H9 (cell line): ENCODE data around the gene RGS13. TPM values are rescaled to one million over a fixed set of nuclear protein-coding genes. Genes with fewer than 3 reads are reported as not detected.

Experiments
- DNase-seq: peaks from one replicate; pipeline ENCODE4 v3.0.0-alpha.2; 2017
- H2AFZ ChIP-seq: one replicate; pipeline ENCODE4 v1.6.1; 2013; ENCODE audit warnings: mild to moderate bottlenecking, low read length, control low read depth, moderate library complexity
- H2AK5ac ChIP-seq: 2 replicates; pipeline ENCODE4 v1.6.1; 2013; ENCODE audit warnings: low read length, control low read depth, mixed read lengths; ENCODE audit not compliant: insufficient read length
- H2BK120ac ChIP-seq: one replicate; pipeline ENCODE4 v1.6.1; 2013; ENCODE audit warnings: low read depth, mild to moderate bottlenecking, low read length, control low read depth, inconsistent platforms; ENCODE audit not compliant: poor library complexity, severe bottlenecking
- H2BK12ac ChIP-seq: 2 replicates; pipeline ENCODE4 v1.6.1; 2013; ENCODE audit warnings: low read length, control low read depth, mixed read lengths, low read depth; ENCODE audit not compliant: insufficient read length
- H2BK15ac ChIP-seq: 2 replicates; pipeline ENCODE4 v1.6.1; 2013; ENCODE audit warnings: low read depth, low read length, control low read depth
- H2BK20ac ChIP-seq: one replicate; pipeline ENCODE4 v1.6.1; 2013; ENCODE audit warnings: low read depth, mild to moderate bottlenecking, low read length, control low read depth, inconsistent platforms; ENCODE audit not compliant: poor library complexity, severe bottlenecking
- H2BK5ac ChIP-seq: 2 replicates; pipeline ENCODE4 v1.6.1; 2013; ENCODE audit warnings: low read length, control low read depth, mixed read lengths; ENCODE audit not compliant: insufficient read length
- H3K14ac ChIP-seq: 2 replicates; pipeline ENCODE4 v1.6.1; 2013; ENCODE audit warnings: low read length, control low read depth; ENCODE audit not compliant: insufficient read depth
- H3K18ac ChIP-seq: 2 replicates; pipeline ENCODE4 v1.6.1; 2013; ENCODE audit warnings: low read depth, mild to moderate bottlenecking, mixed read lengths, low read length, control low read depth; ENCODE audit not compliant: insufficient read length
- H3K23ac ChIP-seq: 2 replicates; pipeline ENCODE4 v1.6.1; 2013; ENCODE audit warnings: low read length, control low read depth, mixed read lengths, low read depth; ENCODE audit not compliant: insufficient read length
- H3K23me2 ChIP-seq: 2 replicates; pipeline ENCODE4 v1.6.1; 2013; ENCODE audit warnings: low read depth, mild to moderate bottlenecking, mixed read lengths, low read length, control low read depth; ENCODE audit not compliant: insufficient read length, poor library complexity, severe bottlenecking
- H3K27ac ChIP-seq: 2 replicates; pipeline ENCODE4 v1.5.1; 2013; ENCODE audit warnings: low read length, control low read depth, mixed read lengths, low read depth; ENCODE audit not compliant: insufficient read length
- H3K27me3 ChIP-seq: 2 replicates; pipeline ENCODE4 v1.6.1; 2013; ENCODE audit warnings: low read length, control low read depth, inconsistent platforms; ENCODE audit not compliant: insufficient read depth
- H3K4ac ChIP-seq: 2 replicates; pipeline ENCODE4 v1.6.1; 2013; ENCODE audit warnings: low read depth, mild to moderate bottlenecking, control low read depth, inconsistent platforms, low read length, moderate library complexity
- H3K4me1 ChIP-seq: 2 replicates; pipeline ENCODE4 v1.6.1; 2013; ENCODE audit warnings: low read length, control low read depth, inconsistent platforms; ENCODE audit not compliant: insufficient read depth
- H3K4me2 ChIP-seq: 2 replicates; pipeline ENCODE4 v1.6.1; 2013; ENCODE audit warnings: low read length, control low read depth, mixed read lengths; ENCODE audit not compliant: insufficient read length, insufficient read depth
- H3K56ac ChIP-seq: 2 replicates; pipeline ENCODE4 v1.6.1; 2013; ENCODE audit warnings: low read depth, mild to moderate bottlenecking, mixed read lengths, low read length, control low read depth; ENCODE audit not compliant: insufficient read length
- H3K79me1 ChIP-seq: 2 replicates; pipeline ENCODE4 v1.6.1; 2013; ENCODE audit warnings: low read depth, mild to moderate bottlenecking, moderate library complexity, low read length, control low read depth, inconsistent platforms; ENCODE audit not compliant: insufficient read depth, poor library complexity, severe bottlenecking
- H3K79me2 ChIP-seq: 2 replicates; pipeline ENCODE4 v1.6.1; 2013; ENCODE audit warnings: low read length, control low read depth, inconsistent platforms; ENCODE audit not compliant: insufficient read depth
- H3K9ac ChIP-seq: 2 replicates; pipeline ENCODE4 v1.6.1; 2013; ENCODE audit warnings: low read length, control low read depth, mixed read lengths; ENCODE audit not compliant: insufficient read length; ENCODE audit errors: extremely low read depth
- H3K9me3 ChIP-seq: one replicate; pipeline ENCODE4 v1.6.1; 2013; ENCODE audit warnings: low read depth, low read length, inconsistent platforms; ENCODE audit not compliant: control insufficient read depth
- H3T11ph ChIP-seq: one replicate; pipeline ENCODE4 v1.6.1; 2013; ENCODE audit warnings: mild to moderate bottlenecking, low read length, control low read depth, inconsistent platforms
- H4K20me1 ChIP-seq: one replicate; pipeline ENCODE4 v1.6.1; 2013; ENCODE audit not compliant: control insufficient read depth, insufficient read length, insufficient read depth
- H4K5ac ChIP-seq: 2 replicates; pipeline ENCODE4 v1.6.1; 2013; ENCODE audit warnings: low read depth, mild to moderate bottlenecking, mixed read lengths, low read length, control low read depth; ENCODE audit not compliant: insufficient read length
- H4K8ac ChIP-seq: replicated peaks from 2 replicates; pipeline ENCODE4 v1.6.1; 2013; ENCODE audit warnings: low read length, control low read depth, mixed read lengths, low read depth; ENCODE audit not compliant: insufficient read length
- H4K91ac ChIP-seq: 2 replicates; pipeline ENCODE4 v1.6.1; 2013; ENCODE audit warnings: low read depth, mild to moderate bottlenecking, moderate library complexity, mixed read lengths, low read length, control low read depth; ENCODE audit not compliant: insufficient read length
- H3K27ac Mint-ChIP-seq, 3 experiments: 2 replicates in 2 of 3; 3 replicates in 1 of 3; pipeline ENCODE4 v1.8.0; 2020 to 2021; ENCODE audit warnings: mixed read lengths in 3 of 3, mild to moderate bottlenecking in 1 of 3, moderate library complexity in 1 of 3
- H3K27me3 Mint-ChIP-seq: 2 replicates; pipeline ENCODE4 v1.8.0; 2021; ENCODE audit warnings: low read depth, mild to moderate bottlenecking, moderate library complexity, mixed read lengths
- H3K36me3 Mint-ChIP-seq, 3 experiments: 2 replicates in 2 of 3; 3 replicates in 1 of 3; pipeline ENCODE4 v1.8.0; 2020 to 2021; ENCODE audit warnings: low read depth in 3 of 3, mixed read lengths in 3 of 3; ENCODE audit not compliant: insufficient read depth in 1 of 3
- H3K4me1 Mint-ChIP-seq, 2 experiments: 2 replicates each; pipeline ENCODE4 v1.8.0; 2020; ENCODE audit warnings: mixed read lengths in 2 of 2
- H3K4me3 Mint-ChIP-seq, 2 experiments: 2 replicates in 1 of 2; 3 replicates in 1 of 2; pipeline ENCODE4 v1.8.0; 2020 to 2021; ENCODE audit warnings: mild to moderate bottlenecking in 2 of 2, mixed read lengths in 2 of 2, moderate library complexity in 1 of 2
- H3K9me3 Mint-ChIP-seq, 2 experiments: 2 replicates in 1 of 2; 3 replicates in 1 of 2; pipeline ENCODE4 v1.8.0; 2020; ENCODE audit warnings: mild to moderate bottlenecking in 2 of 2, mixed read lengths in 2 of 2, moderate library complexity in 1 of 2
- WGBS: extraction: QIAGEN DNeasy Blood & Tissue Kit; methylation state at CpG from one replicate; pipeline ENCODE4 v1.1.7; 2013; ENCODE audit warnings: missing lambda C conversion rate, low lambda C conversion rate, mixed read lengths; ENCODE audit not compliant: insufficient read length; ENCODE audit errors: extremely low coverage; 5-methylcytosine and 5-hydroxymethylcytosine counted together
- total RNA-seq: library from RNA; stranded (reverse); gene quantifications from 2 replicates; pipeline ENCODE4 v1.2.1, GENCODE V29; 2021
- TF ChIP-seq, protein P1 (sequence below): fragments of 200-600 bp; sonication (generic); conservative IDR thresholded peaks from 3 replicates; pipeline ENCODE4 v1.8.0; 2021; ENCODE audit warnings: antibody characterized with exemption, mild to moderate bottlenecking

RGS13 gene
- total RNA-seq, 1 experiment from 2014 or later = not detected

DNA sequence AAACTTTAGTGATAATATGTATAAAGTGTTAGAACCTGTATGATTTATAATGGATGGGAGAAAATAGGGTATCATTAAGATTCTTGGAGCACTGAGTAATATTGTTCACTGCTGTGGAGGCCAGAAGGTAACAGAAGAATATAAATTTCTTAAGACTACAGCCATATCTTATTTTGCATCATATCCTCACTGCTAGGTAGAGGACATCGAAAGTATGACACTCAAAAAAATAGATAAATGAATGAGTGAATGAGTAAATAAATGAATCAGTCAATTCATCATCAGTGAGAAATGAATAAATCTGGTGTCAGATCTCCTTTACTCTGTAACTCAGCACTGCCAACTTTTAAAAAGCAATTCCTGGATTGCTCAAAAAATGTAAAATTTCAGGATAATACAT, 33.2 kb downstream of the RGS13 start:
- no peak overlapping the region for H2BK120ac ChIP-seq
- no peaks in the 10 kb centered on the region for H3K27me3 Mint-ChIP-seq
- no peak overlapping the region for H3K9ac ChIP-seq
- H4K20me1 ChIP-seq = no peaks in the 10 kb centered on the region
- H3K23ac ChIP-seq = no peak overlapping the region
- no peak overlapping the region for H2AFZ ChIP-seq
- H3K27ac Mint-ChIP-seq = no peak overlapping the region
- H2BK5ac ChIP-seq = no peak overlapping the region
- no peak overlapping the region for H2BK15ac ChIP-seq
- no peak overlapping the region for H4K91ac ChIP-seq
- WGBS = no CpG with 5 or more reads among the region's 1 CpG
- H3K4me1 ChIP-seq = no peaks in the 10 kb centered on the region
- no peak overlapping the region for H2BK12ac ChIP-seq
- no peak overlapping the region for H2BK20ac ChIP-seq
- no peak overlapping the region for H3K14ac ChIP-seq
- H3K36me3 Mint-ChIP-seq = no peaks in the 10 kb centered on the region
- no peaks in the 10 kb centered on the region; a peak in 2 of 5 replicates for H3K9me3 Mint-ChIP-seq
- no peak overlapping the region for H4K8ac ChIP-seq
- H4K5ac ChIP-seq = no peak overlapping the region
- H3K56ac ChIP-seq = no peak overlapping the region
- no peaks in the 10 kb centered on the region for H3K79me2 ChIP-seq
- H2AK5ac ChIP-seq = no peak overlapping the region
- H3K4me1 Mint-ChIP-seq = peaks cover 0 to 2% of the 10 kb centered on the region in 2 experiments; a peak in 2 of 4 replicates
- H3K4me3 Mint-ChIP-seq = no peak overlapping the region
- H3K9me3 ChIP-seq = no peaks in the 10 kb centered on the region
- no peaks in the 10 kb centered on the region for H3K23me2 ChIP-seq
- no peak overlapping the region for H3K4ac ChIP-seq
- H3K27me3 ChIP-seq = no peaks in the 10 kb centered on the region
- H3K27ac ChIP-seq = no peak overlapping the region
- TF ChIP-seq, protein P1, sequence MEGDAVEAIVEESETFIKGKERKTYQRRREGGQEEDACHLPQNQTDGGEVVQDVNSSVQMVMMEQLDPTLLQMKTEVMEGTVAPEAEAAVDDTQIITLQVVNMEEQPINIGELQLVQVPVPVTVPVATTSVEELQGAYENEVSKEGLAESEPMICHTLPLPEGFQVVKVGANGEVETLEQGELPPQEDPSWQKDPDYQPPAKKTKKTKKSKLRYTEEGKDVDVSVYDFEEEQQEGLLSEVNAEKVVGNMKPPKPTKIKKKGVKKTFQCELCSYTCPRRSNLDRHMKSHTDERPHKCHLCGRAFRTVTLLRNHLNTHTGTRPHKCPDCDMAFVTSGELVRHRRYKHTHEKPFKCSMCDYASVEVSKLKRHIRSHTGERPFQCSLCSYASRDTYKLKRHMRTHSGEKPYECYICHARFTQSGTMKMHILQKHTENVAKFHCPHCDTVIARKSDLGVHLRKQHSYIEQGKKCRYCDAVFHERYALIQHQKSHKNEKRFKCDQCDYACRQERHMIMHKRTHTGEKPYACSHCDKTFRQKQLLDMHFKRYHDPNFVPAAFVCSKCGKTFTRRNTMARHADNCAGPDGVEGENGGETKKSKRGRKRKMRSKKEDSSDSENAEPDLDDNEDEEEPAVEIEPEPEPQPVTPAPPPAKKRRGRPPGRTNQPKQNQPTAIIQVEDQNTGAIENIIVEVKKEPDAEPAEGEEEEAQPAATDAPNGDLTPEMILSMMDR = no peak
- H3K4me2 ChIP-seq = no peak overlapping the region
- H3K79me1 ChIP-seq = no peaks in the 10 kb centered on the region
- DNase-seq = no peak
- H3T11ph ChIP-seq = no peak overlapping the region
- no peak overlapping the region for H3K18ac ChIP-seq
